ENCODE data around the gene SPNS2. TPM values are rescaled to one million over a fixed set of nuclear protein-coding genes. Genes with fewer than 3 reads are reported as not detected.

The SPNS2 gene
- polyA plus RNA-seq, 1 donor from 2014 or later: 39.7 TPM

DNA sequence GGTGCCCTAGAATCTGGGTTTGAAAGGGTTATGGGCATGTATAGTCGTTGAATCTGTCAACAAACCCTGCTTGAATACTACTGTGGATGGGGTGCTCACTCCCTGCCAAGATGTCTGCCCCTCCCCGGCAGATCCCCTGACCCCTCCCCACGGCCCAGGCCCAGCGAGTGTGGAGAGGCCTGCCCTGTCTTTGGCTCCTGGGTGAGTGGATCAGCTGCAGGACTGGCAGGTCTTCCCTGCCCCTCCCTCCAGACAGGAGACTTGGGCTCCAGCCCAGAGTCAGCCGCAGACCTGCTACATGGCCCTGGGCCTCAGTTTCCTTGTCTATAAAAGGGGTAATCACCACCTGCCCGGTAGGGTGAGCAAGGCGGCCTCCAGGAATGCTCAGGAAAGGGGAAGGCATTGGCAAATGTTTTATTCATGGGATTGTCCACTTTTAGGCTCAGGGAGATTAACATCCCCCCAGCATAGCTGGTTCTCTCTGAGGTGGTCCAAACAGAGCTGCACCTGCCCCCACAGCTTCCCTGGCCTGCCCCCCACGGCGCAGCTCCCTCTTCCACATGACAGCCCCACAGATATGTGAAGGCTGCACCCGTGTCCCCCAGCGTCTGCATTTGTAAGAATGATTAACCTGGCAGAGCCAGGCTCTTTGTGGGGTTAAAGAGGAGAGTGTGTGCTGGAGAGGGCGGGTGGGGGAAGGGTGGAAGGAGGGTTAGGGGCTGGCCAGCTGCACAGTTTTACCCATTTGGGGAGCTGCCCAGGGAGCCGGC lies 18.5 kb upstream of the SPNS2 start:
- no peaks in the 10 kb centered on the region for H4K20me1 ChIP-seq (ENCODE audit: insufficient read depth)
- no peak overlapping the region for H3K9ac ChIP-seq (ENCODE audit: low read length)
- no peaks in the 10 kb centered on the region for H3K79me2 ChIP-seq (replicated peaks; ENCODE audit: insufficient read depth, low read length)
- H3F3A ChIP-seq (ENCODE audit: insufficient read depth, low read length, poor library complexity, severe bottlenecking): no peaks in the 10 kb centered on the region
- no peaks in the 10 kb centered on the region for H3K9me2 ChIP-seq (ENCODE audit: insufficient read depth, low read length)
- no peaks in the 10 kb centered on the region for H3K27me3 ChIP-seq (ENCODE audit: insufficient read depth, low read depth, low read length)
- H3K36me3 ChIP-seq (ENCODE audit: insufficient read depth, low read length): no peaks in the 10 kb centered on the region
- TF ChIP-seq MXI1 (conservative IDR thresholded peaks at IDR 0.05; ENCODE audit: poor library complexity, severe bottlenecking) (no peak), SMC3 (conservative IDR thresholded peaks at IDR 0.05; ENCODE audit: poor library complexity) (no peak), POLR2AphosphoS5 (IDR thresholded peaks at IDR 0.05) (no peak), RAD21 (conservative IDR thresholded peaks at IDR 0.05) (no peak), TAF1 (IDR thresholded peaks at IDR 0.05; ENCODE audit: low read depth) (no peak), EP300 (conservative IDR thresholded peaks at IDR 0.05; ENCODE audit: poor library complexity, severe bottlenecking) (no peak), EZH2 (IDR thresholded peaks at IDR 0.05; ENCODE audit: borderline replicate concordance, insufficient read depth, low read length, poor library complexity, severe bottlenecking) (no peak)
- TF ChIP-seq, protein P1, sequence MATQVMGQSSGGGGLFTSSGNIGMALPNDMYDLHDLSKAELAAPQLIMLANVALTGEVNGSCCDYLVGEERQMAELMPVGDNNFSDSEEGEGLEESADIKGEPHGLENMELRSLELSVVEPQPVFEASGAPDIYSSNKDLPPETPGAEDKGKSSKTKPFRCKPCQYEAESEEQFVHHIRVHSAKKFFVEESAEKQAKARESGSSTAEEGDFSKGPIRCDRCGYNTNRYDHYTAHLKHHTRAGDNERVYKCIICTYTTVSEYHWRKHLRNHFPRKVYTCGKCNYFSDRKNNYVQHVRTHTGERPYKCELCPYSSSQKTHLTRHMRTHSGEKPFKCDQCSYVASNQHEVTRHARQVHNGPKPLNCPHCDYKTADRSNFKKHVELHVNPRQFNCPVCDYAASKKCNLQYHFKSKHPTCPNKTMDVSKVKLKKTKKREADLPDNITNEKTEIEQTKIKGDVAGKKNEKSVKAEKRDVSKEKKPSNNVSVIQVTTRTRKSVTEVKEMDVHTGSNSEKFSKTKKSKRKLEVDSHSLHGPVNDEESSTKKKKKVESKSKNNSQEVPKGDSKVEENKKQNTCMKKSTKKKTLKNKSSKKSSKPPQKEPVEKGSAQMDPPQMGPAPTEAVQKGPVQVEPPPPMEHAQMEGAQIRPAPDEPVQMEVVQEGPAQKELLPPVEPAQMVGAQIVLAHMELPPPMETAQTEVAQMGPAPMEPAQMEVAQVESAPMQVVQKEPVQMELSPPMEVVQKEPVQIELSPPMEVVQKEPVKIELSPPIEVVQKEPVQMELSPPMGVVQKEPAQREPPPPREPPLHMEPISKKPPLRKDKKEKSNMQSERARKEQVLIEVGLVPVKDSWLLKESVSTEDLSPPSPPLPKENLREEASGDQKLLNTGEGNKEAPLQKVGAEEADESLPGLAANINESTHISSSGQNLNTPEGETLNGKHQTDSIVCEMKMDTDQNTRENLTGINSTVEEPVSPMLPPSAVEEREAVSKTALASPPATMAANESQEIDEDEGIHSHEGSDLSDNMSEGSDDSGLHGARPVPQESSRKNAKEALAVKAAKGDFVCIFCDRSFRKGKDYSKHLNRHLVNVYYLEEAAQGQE (IDR thresholded peaks at IDR 0.05; ENCODE audit: borderline replicate concordance): no peak
- TF ChIP-seq, protein P2, sequence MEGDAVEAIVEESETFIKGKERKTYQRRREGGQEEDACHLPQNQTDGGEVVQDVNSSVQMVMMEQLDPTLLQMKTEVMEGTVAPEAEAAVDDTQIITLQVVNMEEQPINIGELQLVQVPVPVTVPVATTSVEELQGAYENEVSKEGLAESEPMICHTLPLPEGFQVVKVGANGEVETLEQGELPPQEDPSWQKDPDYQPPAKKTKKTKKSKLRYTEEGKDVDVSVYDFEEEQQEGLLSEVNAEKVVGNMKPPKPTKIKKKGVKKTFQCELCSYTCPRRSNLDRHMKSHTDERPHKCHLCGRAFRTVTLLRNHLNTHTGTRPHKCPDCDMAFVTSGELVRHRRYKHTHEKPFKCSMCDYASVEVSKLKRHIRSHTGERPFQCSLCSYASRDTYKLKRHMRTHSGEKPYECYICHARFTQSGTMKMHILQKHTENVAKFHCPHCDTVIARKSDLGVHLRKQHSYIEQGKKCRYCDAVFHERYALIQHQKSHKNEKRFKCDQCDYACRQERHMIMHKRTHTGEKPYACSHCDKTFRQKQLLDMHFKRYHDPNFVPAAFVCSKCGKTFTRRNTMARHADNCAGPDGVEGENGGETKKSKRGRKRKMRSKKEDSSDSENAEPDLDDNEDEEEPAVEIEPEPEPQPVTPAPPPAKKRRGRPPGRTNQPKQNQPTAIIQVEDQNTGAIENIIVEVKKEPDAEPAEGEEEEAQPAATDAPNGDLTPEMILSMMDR (IDR thresholded peaks at IDR 0.05; ENCODE audit: poor library complexity, severe bottlenecking): no peak
- H3K4me3 ChIP-seq (ENCODE audit: low read length): no peak overlapping the region
- H3K9me3 ChIP-seq (ENCODE audit: low read length): no peaks in the 10 kb centered on the region
- H3K27ac ChIP-seq (ENCODE audit: low read length): no peak overlapping the region
- no peak overlapping the region for H2AFZ ChIP-seq (ENCODE audit: low read depth, low read length)
- H3K4me2 ChIP-seq (ENCODE audit: low read length): no peak overlapping the region

DNA sequence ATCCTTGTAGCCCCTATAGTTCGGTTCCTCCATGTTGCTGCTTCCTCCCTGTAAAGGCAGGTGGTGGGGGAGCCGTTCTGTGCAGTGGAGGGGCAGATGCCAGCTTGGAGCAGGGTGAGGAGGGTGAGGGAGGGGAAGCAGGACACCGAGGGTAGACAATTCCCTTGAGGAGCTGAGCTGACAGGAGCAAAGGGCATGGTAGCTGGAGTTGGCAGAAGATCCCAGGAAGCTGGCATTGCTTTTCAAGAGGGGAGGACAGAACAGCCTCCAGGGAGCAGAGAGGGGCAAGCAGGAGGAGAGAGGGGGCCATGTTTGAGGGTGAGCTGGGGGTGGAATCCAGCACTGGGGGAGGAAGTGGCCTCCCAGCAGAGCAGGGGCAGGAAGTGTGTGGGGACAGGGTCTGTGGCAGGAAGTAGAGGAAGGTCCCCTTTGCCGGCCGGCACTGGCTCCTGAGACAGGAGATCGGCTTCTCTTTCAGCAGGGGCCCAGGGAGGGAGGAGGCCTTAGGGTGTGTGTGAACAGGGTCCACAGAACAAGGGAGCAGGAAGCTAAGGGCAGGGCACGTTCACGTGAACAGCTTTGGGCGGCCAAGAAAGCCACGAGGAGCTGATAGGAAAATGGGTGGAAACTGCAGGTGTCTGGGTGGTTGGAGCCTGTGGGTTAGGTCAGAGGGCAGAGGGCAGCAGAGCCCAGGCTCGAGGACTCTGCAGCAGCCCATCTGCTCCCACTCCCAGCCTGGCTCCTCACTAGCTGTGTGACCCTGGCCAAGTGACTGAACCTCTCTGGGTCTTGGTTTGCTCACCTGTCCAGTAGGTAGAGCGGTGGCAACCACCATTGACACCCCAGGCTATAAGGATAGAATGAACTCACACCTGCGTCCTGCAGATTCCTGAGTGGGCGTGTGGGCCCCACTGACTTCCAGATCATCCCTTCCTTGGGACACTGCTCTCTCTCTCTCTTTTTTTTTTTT lies 17.5 kb upstream of the SPNS2 start:
- no peaks in the 10 kb centered on the region for H3K9me3 ChIP-seq (ENCODE audit: low read length)
- H3F3A ChIP-seq (ENCODE audit: insufficient read depth, low read length, poor library complexity, severe bottlenecking): no peaks in the 10 kb centered on the region
- no peak overlapping the region for H3K4me2 ChIP-seq (ENCODE audit: low read length)
- H4K20me1 ChIP-seq (ENCODE audit: insufficient read depth): no peaks in the 10 kb centered on the region
- H3K79me2 ChIP-seq (replicated peaks; ENCODE audit: insufficient read depth, low read length): no peaks in the 10 kb centered on the region
- TF ChIP-seq, protein P1 (IDR thresholded peaks at IDR 0.05; ENCODE audit: borderline replicate concordance): no peak
- TF ChIP-seq POLR2AphosphoS5 (IDR thresholded peaks at IDR 0.05) (no peak), SMC3 (conservative IDR thresholded peaks at IDR 0.05; ENCODE audit: poor library complexity) (no peak)
- no peak overlapping the region for H2AFZ ChIP-seq (ENCODE audit: low read depth, low read length)
- H3K36me3 ChIP-seq (ENCODE audit: insufficient read depth, low read length): no peaks in the 10 kb centered on the region
- no peak overlapping the region for H3K27ac ChIP-seq (ENCODE audit: low read length)
- no peak overlapping the region for H3K9ac ChIP-seq (ENCODE audit: low read length)
- no peaks in the 10 kb centered on the region for H3K27me3 ChIP-seq (ENCODE audit: insufficient read depth, low read depth, low read length)
- no peaks in the 10 kb centered on the region for H3K9me2 ChIP-seq (ENCODE audit: insufficient read depth, low read length)
- H3K4me3 ChIP-seq (ENCODE audit: low read length): no peak overlapping the region
